GM19467 (cell line): ENCODE results near the gene FBXO40.
A peak's percentile ranks its signal among the peaks of the same experiment; 100 is the strongest.

Experiments used
- ATAC-seq: cut with Tn5 transposase; IDR thresholded peaks from one replicate; pipeline ENCODE4 v1.9.1; 2021; ENCODE audit warnings: mild to moderate bottlenecking, moderate library complexity; ENCODE audit not compliant: unreplicated experiment

FBXO40 gene

GRCh38 chr3:121660356-121661171, 67.4 kb downstream of the FBXO40 start, which contains the start of gene HCLS1:
Gene HCLS1 (minus strand): TSS chr3:121660903. CDS start chr3:121658347, 2,556 bp downstream.
- peak; percentile 85 for ATAC-seq

- ATAC-seq, result no peak
These were observed 68.2 kb downstream of the FBXO40 start for GRCh38 chr3:121661376-121661775.

DNA sequence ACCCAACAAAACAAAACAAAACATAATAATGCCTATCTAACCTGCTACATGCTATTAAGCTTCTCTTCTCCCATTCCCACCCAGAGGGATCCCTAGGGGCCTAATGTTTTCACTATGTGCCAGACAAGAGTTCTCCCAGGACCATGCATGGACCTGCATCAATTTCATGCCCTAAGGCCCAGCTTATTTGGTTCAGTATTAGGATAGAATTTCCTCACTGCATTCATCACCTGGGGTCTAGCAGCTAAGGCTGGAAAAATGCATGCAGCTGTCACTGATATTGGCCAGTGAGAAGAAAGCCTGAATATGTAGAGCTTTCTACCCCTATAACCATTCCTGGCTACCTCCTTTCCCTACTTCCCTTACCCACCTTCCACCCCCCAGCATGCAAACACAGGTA, 69.6 kb downstream of the FBXO40 start:
- no peak for ATAC-seq

GRCh38 chr3:121663171-121663847, 70.1 kb downstream of the FBXO40 start:
- no peak for ATAC-seq

GRCh38 chr3:121665488-121665887, 72.3 kb downstream of the FBXO40 start:
- no peak for ATAC-seq

GRCh38 chr3:121667333-121667732, 74.2 kb downstream of the FBXO40 start:
- ATAC-seq, result no peak

DNA sequence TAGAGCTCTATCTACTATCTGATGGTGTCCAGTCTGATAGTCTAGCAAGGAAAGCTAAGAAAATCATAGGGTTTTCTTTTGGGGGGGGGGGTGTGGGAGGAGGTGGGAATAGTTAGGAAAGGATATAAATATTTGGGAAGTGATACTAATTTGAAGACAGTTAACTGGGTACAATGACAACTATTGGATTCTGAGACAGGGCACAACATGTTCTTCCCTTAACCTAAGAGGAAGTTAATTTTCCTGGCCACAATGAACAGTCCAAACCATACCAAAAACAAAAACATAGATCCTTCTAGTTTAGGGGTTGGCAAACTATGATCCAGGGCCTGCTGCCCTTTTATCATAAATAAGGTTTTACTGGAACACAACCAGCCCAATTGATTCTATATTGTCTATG, 77.5 kb downstream of the FBXO40 start:
- ATAC-seq, result no peak

GRCh38 chr3:121677141-121677540, 84.0 kb downstream of the FBXO40 start:
- ATAC-seq, result no peak
